DOHH2 (cell line): Measurements from ENCODE around the gene KDM1A.

Experiments used
- CTCF ChIP-seq: fragments of 200-600 bp; sonication (generic); IDR thresholded peaks from one replicate; pipeline ENCODE4 v1.5.1; 2014; ENCODE audit warnings: antibody characterized with exemption, mild to moderate bottlenecking, low read depth, low read length; ENCODE audit not compliant: poor library complexity, severe bottlenecking
- EZH2phosphoT487 ChIP-seq: fragments of 200-600 bp; sonication (generic); IDR thresholded peaks from 2 replicates; pipeline ENCODE4 v1.6.1; 2017; ENCODE audit warnings: borderline replicate concordance, mild to moderate bottlenecking, antibody characterized with exemption, low read length, moderate library complexity, mixed read lengths

GRCh38 chr1:23116216-23116836, 97.1 kb downstream of the KDM1A start:
- TF ChIP-seq CTCF: no peak
- TF ChIP-seq EZH2phosphoT487: no peak
